GM23338 (cell line): Measurements from ENCODE around the gene MAP4K1. TPM values are rescaled to one million over a fixed set of nuclear protein-coding genes. Genes with fewer than 3 reads are reported as not detected.

ENCODE experiments used
- ATAC-seq: fragments of 200-7000 bp; cut with Tn5 transposase; 3 replicates; pipeline ENCODE4 v1.9.1; 2020
- DNase-seq: peaks from one replicate; pipeline ENCODE4 v3.0.0-alpha.2; 2015; ENCODE audit warnings: low spot score
- H2AFZ ChIP-seq: fragments of 200-600 bp; sonication (generic); 2 replicates; pipeline ENCODE4 v1.8.0; 2016; ENCODE audit warnings: antibody characterized with exemption, mild to moderate bottlenecking, moderate library complexity
- H3F3A ChIP-seq: fragments of 200-600 bp; sonication (generic); replicated peaks from 2 replicates; pipeline ENCODE4 v1.8.0; 2017; ENCODE audit warnings: antibody characterized with exemption, mixed run types, low read depth
- H3K27ac ChIP-seq: fragments of 200-600 bp; sonication (generic); 2 replicates; pipeline ENCODE4 v1.6.1; 2016; ENCODE audit warnings: low read depth
- H3K27me3 ChIP-seq: fragments of 200-600 bp; sonication (generic); 2 replicates; pipeline ENCODE4 v1.8.0; 2016; ENCODE audit warnings: mild to moderate bottlenecking, mixed run types, moderate library complexity; ENCODE audit not compliant: insufficient read depth
- H3K36me3 ChIP-seq: fragments of 200-600 bp; sonication (generic); 2 replicates; pipeline ENCODE4 v1.8.0; 2016; ENCODE audit warnings: mild to moderate bottlenecking; ENCODE audit not compliant: insufficient read depth
- H3K4me1 ChIP-seq: fragments of 200-600 bp; sonication (generic); 2 replicates; pipeline ENCODE4 v1.8.0; 2016; ENCODE audit warnings: mild to moderate bottlenecking, moderate library complexity; ENCODE audit not compliant: insufficient read depth
- H3K4me2 ChIP-seq: fragments of 200-600 bp; sonication (generic); 2 replicates; pipeline ENCODE4 v1.7.1; 2017; ENCODE audit warnings: mixed run types
- H3K4me3 ChIP-seq: fragments of 200-600 bp; sonication (generic); 2 replicates; pipeline ENCODE4 v1.6.1; 2016; ENCODE audit warnings: mixed run types
- H3K79me2 ChIP-seq: fragments of 200-600 bp; sonication (generic); replicated peaks from 2 replicates; pipeline ENCODE4 v1.8.0; 2017; ENCODE audit warnings: mild to moderate bottlenecking; ENCODE audit not compliant: insufficient read depth
- H3K9me2 ChIP-seq: fragments of 200-600 bp; sonication (generic); 2 replicates; pipeline ENCODE4 v1.8.0; 2017; ENCODE audit not compliant: insufficient read depth
- H4K20me1 ChIP-seq: fragments of 200-600 bp; sonication (generic); replicated peaks from 2 replicates; pipeline ENCODE4 v1.8.0; 2017; ENCODE audit warnings: mild to moderate bottlenecking; ENCODE audit not compliant: insufficient read depth
- H3K27ac Mint-ChIP-seq: 2 replicates; pipeline ENCODE4 v1.8.0; 2020; ENCODE audit warnings: inconsistent platforms, mild to moderate bottlenecking, moderate library complexity, mixed read lengths
- H3K27me3 Mint-ChIP-seq: 3 replicates; pipeline ENCODE4 v1.8.0; 2022; ENCODE audit warnings: low read depth, mild to moderate bottlenecking, moderate library complexity, mixed read lengths, inconsistent platforms; ENCODE audit not compliant: insufficient read depth, poor library complexity
- H3K36me3 Mint-ChIP-seq: 3 replicates; pipeline ENCODE4 v1.8.0; 2021; ENCODE audit warnings: low read depth, mild to moderate bottlenecking, inconsistent platforms, moderate library complexity, mixed read lengths
- H3K4me1 Mint-ChIP-seq: 3 replicates; pipeline ENCODE4 v1.8.0; 2020; ENCODE audit warnings: mild to moderate bottlenecking, inconsistent platforms, mixed read lengths
- H3K4me3 Mint-ChIP-seq: 3 replicates; pipeline ENCODE4 v1.8.0; 2021; ENCODE audit warnings: moderate library complexity, mild to moderate bottlenecking, inconsistent platforms, mixed read lengths
- H3K9me3 Mint-ChIP-seq: 3 replicates; pipeline ENCODE4 v1.8.0; 2020; ENCODE audit warnings: moderate library complexity, mild to moderate bottlenecking, inconsistent platforms, mixed read lengths
- CREB1 ChIP-seq: fragments of 250-450 bp; sonication (Bioruptor Pico); IDR thresholded peaks from 2 replicates; pipeline ENCODE4 v1.5.0; 2020; ENCODE audit warnings: low read depth, mild to moderate bottlenecking, moderate library complexity
- EZH2phosphoT487 ChIP-seq: fragments of 200-600 bp; sonication (generic); IDR thresholded peaks from one replicate; pipeline ENCODE4 v1.8.1; 2018; ENCODE audit warnings: antibody characterized with exemption; ENCODE audit not compliant: unreplicated experiment
- JUNB ChIP-seq: IDR thresholded peaks from one replicate; pipeline ENCODE4 v1.6.1; 2016; ENCODE audit warnings: antibody characterized with exemption; ENCODE audit not compliant: unreplicated experiment
- NANOG ChIP-seq: IDR thresholded peaks from 2 replicates; pipeline ENCODE4 v1.6.1; 2016; ENCODE audit warnings: antibody characterized with exemption, borderline replicate concordance
- POLR2AphosphoS5 ChIP-seq: IDR thresholded peaks from 2 replicates; pipeline ENCODE4 v1.6.1; 2016; ENCODE audit warnings: antibody characterized with exemption, low read depth
- REST ChIP-seq: IDR thresholded peaks from one replicate; pipeline ENCODE4 v1.6.1; 2018; ENCODE audit warnings: antibody characterized with exemption; ENCODE audit not compliant: unreplicated experiment
- ZNF114 ChIP-seq: fragments of 250-450 bp; sonication (Bioruptor Pico); IDR thresholded peaks from 2 replicates; pipeline ENCODE4 v1.5.0; 2020; ENCODE audit warnings: mild to moderate bottlenecking, moderate library complexity
- ZNF331 ChIP-seq: fragments of 250-450 bp; sonication (Bioruptor Pico); IDR thresholded peaks from 2 replicates; pipeline ENCODE4 v1.5.0; 2020; ENCODE audit warnings: low read depth, mild to moderate bottlenecking, moderate library complexity
- ZNF462 ChIP-seq: fragments of 250-450 bp; sonication (Bioruptor Pico); IDR thresholded peaks from 2 replicates; pipeline ENCODE4 v1.5.0; 2020; ENCODE audit warnings: mild to moderate bottlenecking, moderate library complexity
- polyA plus RNA-seq: library from polyadenylated mRNA; unstranded; fragments of >200 nt; fragmentation: Nextera tagmentation; extraction: Ambion mirVana; gene quantifications from 2 replicates; pipeline ENCODE4 v1.2.1, GENCODE V29; 2016
- total RNA-seq: library from RNA; depleted of rRNA; stranded (reverse); fragments of >200 nt; shearing (Covaris generic); gene quantifications from 2 replicates; pipeline ENCODE4 v1.2.3, GENCODE V29; 2014

MAP4K1 gene
- total and polyA plus RNA-seq, 2 experiments from 2014 or later, result 7.7 to 44.6 TPM

- TF ChIP-seq ZNF462 (CRISPR knock-in tag) (no peak), NANOG (no peak), JUNB (no peak), CREB1 (no peak)
Measured at GRCh38 chr19:38571682-38572081, 46.1 kb downstream of the MAP4K1 start (continued).

GRCh38 chr19:38569368-38569983 lies 48.3 kb downstream of the MAP4K1 start:
- no peak overlapping the region for H3K4me3 ChIP-seq
- no peaks in the 10 kb centered on the region for H3K4me1 ChIP-seq
- no peaks in the 10 kb centered on the region; the same call in 1 of the 2 replicates for H3K36me3 ChIP-seq
- no peak overlapping the region for H3K4me3 Mint-ChIP-seq
- H3K9me3 Mint-ChIP-seq, result peaks cover 3% of the 10 kb centered on the region; the same call in 1 of the 3 replicates
- no peaks in the 10 kb centered on the region for H3K9me2 ChIP-seq
- no peaks in the 10 kb centered on the region for H3K79me2 ChIP-seq
- peaks cover 7% of the 10 kb centered on the region; the same call in 1 of the 3 replicates for H3K36me3 Mint-ChIP-seq
- H3K4me2 ChIP-seq, result no peak overlapping the region
- no peak overlapping the region for H3K27ac Mint-ChIP-seq
- no peaks in the 10 kb centered on the region for H3K4me1 Mint-ChIP-seq
- peaks cover 7% of the 10 kb centered on the region for H3K27me3 Mint-ChIP-seq
- H2AFZ ChIP-seq, result no peak overlapping the region
- ATAC-seq (no peak), DNase-seq (no peak)
- no peak overlapping the region for H3K27ac ChIP-seq
- 0 out of 2 replicates have a peak, but pooled peaks cover 8% of the 10 kb centered on the region for H3F3A ChIP-seq
- no peaks in the 10 kb centered on the region; the same call in 1 of the 2 replicates for H4K20me1 ChIP-seq
- H3K27me3 ChIP-seq, result peaks cover 6% of the 10 kb centered on the region; the same call in 1 of the 2 replicates
- TF ChIP-seq ZNF114 (no peak), EZH2phosphoT487 (no peak), POLR2AphosphoS5 (no peak), NANOG (no peak), REST (no peak), ZNF331 (CRISPR knock-in tag) (no peak)
